Frontal cortex (tissue), 4 donors: Measurements from ENCODE around the gene CPM. TPM values are rescaled to one million over a fixed set of nuclear protein-coding genes. Genes with fewer than 3 reads are reported as not detected.
"Not testable (repeated sequence)": the region's sequence is repeated elsewhere in the genome, so short reads cannot be mapped to it uniquely, and the experiment has no call there.

Experiments used
- DNase-seq, 2 donors: peaks; one replicate each; pipeline ENCODE4 v3.0.0; 2012; ENCODE audit warnings: low spot score in 2 of 2
- FAIRE-seq: peaks from 2 replicates; lab custom pipeline; 2012; peaks lifted over from hg19 to GRCh38; lab: Jason Lieb, UNC
- total RNA-seq: library from RNA; depleted of rRNA; stranded (reverse); fragments of >200 nt; gene quantifications from one replicate; pipeline ENCODE4 v1.2.3, GENCODE V29; 2014
- donor health status: control.
- donor health status: control.
- donor health status: control.

Gene CPM
- total RNA-seq, 1 donor from 2014 or later = 2.9 TPM

DNA sequence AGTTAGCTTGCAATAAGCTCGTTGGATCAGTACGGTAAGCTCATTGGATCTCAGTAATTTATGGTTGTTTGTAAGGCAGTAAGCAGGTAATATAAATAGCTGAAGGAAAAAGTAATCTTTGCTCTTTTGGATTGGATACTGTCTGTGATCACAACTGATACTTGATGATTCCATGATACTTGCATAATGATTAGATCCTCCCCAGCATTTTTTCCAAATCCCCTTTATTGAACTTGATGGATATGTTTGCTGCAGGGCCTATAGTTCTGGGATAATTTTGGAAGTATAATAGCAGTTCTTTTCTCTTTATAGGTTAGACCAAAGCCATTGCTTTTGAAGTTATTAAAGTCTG is 119.8 kb downstream of the CPM start:
- FAIRE-seq (no peak), DNase-seq (no peak)

DNA sequence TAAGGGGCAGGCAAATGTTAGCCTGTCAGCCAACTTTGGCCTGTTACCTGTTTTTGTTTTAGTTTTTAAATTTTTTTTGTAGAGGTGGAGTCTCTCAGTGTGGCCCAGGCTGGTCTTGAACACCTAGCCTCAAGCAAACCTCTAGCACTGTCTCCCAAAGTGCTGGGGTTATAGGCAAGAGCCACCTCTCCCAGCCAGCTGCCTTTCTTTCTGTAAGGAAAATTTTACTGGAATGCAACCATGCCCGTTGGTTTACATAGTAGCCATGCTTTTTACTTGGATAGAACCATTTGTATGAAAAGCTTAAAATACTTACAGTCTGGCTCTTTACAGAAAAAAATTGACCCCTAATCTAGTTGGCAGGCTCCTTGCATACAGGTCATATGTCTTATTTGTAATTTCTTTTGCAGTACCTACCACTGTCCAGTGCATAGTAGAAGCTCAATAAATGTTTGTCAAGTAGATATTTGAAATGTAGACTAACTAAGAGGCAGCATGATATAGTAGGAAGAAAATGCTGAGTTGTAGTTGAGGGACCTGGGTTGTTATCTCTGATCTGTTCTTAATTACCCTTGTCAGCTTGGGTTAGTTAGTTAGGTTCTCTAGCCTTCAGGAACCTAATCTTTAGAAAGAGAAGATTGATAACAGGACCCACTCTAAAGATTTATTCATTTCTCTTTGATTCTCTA is 120.3 kb downstream of the CPM start:
- DNase-seq (no peak), FAIRE-seq (no peak)

DNA sequence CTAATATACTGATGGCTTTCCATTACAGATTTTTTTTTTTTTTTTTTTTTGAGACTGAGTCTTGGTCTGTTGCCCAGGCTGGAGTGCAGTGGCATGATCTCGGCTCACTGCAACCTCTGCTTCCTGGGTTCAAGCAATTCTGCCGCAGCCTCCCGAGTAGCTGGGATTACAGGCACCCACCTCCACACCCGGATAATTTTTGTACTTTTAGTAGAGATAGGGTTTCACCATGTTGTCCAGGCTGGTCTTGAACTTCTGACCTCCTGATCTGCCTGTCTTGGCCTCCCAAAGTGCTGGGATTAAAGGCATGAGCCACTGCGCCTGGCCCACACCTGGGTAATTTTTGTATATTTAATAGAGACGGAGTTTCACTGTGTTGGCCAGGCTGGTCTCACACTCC is 121.4 kb downstream of the CPM start:
- DNase-seq, FAIRE-seq: not testable (repeated sequence)

DNA sequence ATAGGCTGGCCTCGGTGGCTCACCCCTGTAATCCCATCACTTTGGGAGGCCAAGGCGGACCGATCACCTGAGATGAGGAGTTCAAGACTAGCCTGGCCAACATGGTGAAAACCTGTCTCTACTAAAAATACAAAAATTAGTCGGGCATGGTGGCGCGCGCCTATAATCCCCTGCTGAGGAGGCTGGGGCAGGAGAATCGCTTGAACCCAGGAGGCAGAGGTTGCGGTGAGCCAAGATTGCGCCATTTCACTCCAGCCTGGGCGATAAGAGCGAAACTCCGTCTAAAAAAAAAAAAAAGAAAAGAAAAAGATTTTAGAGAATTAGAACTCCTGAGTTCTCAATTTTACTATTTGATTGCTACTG is 123.0 kb downstream of the CPM start:
- not testable (repeated sequence) for FAIRE-seq, DNase-seq

DNA sequence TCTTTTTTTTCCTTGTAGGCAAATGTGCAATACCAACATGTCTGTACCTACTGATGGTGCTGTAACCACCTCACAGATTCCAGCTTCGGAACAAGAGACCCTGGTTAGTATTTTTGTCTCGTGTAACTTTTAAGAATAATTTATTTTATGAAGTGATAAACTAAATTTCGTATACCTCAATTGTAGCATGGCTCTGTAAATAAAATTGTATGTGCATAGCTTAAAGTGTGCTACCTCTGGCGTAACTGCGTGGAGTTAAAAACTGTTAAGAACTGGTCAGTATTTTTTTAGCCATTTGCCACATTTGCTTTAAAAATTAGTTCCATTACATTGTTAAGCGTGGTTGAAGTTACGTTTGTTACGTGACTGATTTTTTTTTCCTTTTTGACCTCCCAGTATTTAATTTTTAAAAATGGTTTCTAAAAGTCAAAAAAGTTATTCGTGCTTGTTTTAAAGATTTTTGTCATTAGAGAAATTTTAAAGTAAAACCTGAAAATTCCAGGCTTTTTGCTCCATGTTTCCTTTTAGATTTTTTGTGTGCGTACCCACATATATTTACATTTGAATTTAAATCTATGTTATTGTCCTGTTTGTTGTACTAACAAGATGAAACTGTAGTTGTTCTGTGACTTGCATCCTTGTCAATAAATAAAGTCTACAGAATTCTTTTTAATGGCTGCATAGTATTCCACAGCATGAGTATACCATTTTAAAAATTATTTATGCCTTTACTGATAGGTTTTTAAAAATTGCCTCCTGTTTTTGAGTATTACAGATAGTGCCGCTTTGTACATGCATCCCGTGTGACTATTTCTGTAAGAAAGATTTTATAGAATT is 123.6 kb downstream of the CPM start:
- FAIRE-seq (no peak), DNase-seq (no peak)

DNA sequence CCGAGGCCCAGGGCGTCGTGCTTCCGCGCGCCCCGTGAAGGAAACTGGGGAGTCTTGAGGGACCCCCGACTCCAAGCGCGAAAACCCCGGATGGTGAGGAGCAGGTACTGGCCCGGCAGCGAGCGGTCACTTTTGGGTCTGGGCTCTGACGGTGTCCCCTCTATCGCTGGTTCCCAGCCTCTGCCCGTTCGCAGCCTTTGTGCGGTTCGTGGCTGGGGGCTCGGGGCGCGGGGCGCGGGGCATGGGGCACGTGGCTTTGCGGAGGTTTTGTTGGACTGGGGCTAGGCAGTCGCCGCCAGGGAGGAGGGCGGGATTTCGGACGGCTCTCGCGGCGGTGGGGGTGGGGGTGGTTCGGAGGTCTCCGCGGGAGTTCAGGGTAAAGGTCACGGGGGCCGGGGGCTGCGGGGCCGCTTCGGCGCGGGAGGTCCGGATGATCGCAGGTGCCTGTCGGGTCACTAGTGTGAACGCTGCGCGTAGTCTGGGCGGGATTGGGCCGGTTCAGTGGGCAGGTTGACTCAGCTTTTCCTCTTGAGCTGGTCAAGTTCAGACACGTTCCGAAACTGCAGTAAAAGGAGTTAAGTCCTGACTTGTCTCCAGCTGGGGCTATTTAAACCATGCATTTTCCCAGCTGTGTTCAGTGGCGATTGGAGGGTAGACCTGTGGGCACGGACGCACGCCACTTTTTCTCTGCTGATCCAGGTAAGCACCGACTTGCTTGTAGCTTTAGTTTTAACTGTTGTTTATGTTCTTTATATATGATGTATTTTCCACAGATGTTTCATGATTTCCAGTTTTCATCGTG is 124.4 kb downstream of the CPM start:
- FAIRE-seq (no peak), DNase-seq (peak; percentile 57 to 61)

DNA sequence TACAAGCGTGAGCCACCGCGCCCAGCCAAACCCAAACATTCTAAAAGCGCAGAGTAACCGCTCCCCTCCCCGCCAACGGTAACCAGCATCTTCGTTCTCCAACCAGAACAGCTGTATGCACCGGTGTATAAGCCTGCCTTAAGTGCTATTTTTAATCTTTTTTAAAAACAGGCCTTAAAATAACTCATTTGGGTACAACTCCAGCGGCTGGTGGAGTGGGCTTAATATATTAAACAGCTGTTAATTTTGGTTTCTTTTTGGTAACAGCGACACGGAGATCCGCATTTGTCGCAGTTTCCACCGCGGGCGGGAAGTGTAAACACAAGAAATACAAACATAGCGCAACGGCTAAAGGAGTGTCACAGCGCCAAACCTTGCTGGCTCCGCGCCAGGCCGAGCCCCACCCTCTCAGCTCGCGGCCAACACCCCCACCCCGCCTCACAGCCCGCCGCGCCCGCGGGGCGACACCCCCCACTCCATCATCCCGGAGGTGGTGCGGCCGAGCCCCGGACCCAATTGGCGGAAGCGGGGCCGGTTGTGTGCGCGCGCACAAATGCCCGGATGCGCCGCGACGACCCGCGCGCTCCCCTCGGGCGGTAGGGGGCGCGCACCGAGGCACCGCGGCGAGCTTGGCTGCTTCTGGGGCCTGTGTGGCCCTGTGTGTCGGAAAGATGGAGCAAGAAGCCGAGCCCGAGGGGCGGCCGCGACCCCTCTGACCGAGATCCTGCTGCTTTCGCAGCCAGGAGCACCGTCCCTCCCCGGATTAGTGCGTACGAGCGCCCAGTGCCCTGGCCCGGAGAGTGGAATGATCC is 125.2 kb downstream of the CPM start, which contains the start of gene MDM2:
Gene MDM2 (plus strand): TSS at position 602 of the 812 bp plus-strand sequence. CDS start 301 bp downstream, outside the sequence.
- DNase-seq (peak; percentile 93 to 95), FAIRE-seq (no peak)

DNA sequence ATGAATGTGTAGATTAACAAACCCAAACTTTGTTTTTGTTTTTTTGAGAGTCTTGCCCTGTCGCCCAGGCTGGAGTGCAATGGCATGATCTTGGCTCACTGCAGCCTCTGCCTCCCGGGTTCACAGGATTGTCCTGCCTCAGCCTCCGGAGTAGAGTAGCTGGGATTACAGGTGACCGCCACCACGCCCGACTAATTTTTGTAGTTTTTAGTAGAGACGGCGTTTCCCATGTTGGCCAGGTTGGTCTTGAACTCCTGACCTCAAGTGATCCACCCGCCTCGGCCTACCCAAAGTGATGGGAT is 125.7 kb downstream of the CPM start:
- not testable (repeated sequence) for FAIRE-seq, DNase-seq

DNA sequence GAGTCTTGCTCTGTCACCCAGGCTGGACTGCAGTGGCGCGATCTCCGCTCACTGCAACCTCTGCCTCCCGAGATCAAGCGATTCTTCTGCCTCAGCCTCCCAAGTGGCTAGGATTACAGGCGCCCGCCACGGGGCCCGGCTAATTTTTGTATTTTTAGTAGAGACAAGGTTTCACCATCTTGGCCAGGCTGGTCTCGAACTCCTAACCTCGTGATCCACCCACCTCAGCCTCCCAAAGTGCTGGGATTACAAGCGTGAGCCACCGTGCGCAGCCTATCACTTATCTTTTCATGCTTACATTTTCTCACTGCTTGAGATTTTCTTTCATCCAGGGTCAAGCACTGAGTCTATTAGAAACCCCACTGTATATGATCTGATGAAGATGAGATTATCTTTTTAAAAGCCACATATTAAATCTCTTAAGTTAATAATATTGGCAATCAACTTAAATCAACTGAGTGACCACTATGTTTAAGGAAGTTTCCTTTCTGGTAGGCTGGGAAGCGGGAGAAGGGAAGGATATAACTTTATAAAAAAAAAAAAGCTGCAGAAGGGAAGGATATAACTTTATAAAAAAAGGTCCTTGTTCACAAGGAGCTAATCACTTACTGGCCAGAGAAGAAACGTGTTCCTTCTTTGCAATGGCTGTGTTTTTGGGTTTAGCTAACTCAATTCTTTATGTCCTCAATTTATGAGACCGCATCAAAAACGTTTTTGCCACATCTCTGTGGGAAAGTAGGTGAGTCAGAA is 126.3 kb downstream of the CPM start:
- FAIRE-seq (no peak), DNase-seq (no peak)

DNA sequence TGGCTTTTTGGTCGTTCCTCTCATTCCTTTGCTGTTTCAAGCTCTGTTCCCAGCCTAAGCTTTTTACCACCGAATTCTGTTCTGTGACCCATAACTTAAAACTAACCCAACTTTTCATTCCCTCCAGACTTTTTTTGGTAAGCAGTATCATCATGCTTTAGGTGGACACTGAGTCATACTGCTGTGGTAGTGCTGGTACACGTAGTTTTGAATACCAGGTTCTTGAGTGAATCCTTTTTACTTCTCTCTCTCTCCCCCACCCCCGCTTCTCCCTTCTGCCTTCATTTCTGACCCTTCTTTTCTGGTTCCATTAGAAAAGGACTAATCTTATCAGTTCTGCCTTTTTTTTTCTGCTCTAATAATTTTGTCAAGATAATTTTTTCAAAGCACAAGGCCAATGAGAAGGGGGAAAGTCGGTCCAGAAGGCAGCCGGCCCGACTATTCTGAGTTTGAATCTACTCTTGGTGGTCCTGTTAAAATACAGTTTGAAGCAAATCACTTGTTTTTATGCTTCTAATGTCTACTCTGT is 127.3 kb downstream of the CPM start:
- FAIRE-seq (no peak), DNase-seq (no peak)

DNA sequence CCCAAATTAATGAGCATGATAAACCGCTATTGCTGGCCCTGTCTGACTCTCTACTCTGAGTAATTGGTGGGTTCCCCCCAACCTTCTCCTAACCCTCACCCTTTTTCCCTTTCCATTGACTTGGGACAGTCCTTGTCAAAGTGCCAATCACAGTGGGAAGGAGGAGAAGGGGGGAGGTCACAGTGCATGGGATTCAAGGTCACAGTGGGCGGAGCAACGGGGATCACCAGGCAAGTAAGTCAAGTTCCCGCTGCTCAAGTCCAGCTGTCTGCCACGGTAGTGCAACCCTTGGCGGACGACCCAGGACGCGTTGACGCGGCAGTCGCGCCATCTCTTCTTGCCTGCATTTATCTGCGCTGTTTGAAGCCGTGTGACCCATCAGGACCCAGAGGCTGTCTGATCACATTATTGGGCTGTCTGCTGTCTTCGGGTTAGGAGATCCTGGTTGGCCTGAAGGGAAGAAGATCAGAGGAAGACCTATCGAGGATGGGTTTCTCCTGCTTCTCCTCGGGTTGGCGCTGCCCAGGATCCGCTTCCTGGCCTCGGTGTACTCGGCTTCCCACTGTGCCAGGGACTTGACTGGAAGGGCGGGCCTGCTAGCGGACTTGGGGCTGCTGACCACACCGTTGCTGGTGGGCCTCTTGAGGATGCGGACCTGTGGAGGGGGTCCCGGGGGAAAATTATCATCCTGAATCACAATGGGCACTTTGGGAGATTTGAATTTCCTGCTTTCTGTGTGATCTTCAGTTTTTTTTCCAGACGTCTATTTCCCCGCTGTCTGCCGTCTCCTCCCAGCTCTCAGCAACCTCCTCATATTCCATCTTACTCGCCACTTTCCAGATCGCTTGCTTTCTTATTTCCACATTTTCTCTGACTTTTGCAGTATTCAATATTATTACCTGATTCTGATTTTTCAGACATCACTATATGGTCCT is 128.0 kb downstream of the CPM start:
- DNase-seq (no peak), FAIRE-seq (no peak)

DNA sequence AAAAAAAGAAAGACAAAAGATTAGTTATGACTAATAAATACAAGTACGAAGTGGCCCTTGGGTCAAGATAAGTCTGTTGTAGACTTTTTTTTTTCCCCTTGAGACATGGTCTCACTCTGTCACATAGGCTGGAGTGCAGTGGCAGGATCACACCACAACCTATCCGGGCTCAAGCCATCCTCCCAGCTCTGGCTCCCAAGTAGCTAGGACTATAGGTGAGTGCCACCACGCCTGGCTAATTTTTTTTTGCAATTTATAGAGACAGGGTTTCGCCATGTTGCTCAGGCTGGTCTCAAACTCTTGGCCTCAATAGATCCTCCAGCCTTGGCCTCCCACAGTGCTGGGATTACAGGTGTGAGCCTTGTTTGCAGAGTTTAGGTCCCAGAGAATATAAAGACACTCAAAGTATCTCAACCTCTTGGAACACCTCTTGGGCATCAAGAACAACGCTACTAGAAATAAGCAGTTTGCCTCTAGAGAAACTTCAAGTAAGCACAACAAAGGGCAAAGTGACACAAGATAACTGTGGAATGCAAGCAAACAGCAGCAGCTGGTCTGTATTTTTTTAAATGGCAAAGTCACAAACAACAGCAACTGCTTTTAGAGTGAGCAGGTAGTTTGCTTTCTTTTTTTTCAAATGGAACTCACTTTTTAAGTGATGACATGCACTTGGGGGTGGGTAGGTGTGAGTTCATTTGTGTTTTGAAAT is 128.9 kb downstream of the CPM start:
- FAIRE-seq (no peak), DNase-seq (no peak)

DNA sequence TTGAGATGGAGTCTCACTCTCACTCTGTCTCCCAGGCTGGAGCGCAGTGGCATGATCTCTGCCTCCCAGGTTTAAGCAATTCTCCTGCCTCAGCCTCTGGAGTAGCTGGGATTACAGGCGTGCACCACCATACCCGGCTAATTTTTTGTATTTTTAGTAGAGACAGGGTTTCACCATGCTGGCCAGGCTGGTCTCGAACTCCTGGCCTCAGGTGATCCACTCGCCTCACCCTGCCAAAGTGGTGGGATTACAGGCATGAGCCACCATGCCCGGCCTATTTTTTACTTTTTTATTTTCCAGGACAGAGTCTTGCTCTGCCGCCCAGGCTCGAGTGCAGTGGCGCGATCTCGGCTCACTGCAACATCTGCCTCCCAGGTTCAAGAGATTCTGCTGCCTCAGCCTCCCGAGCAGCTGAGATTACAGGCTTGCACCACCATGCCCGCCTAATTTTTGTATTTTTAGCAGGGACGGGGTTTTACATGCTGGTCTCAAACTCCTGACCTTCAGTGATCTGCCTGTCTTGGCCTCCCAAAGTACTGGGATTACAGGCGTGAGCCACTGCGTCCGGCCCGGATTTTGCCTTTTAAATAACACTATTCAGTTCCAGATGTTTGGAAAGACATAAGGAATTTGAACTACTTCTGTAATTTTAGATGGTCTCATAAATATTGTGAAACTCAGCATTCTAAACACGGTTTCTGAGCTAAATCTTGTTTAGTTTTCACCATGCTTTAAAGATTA is 129.9 kb downstream of the CPM start:
- DNase-seq, FAIRE-seq: not testable (repeated sequence)

DNA sequence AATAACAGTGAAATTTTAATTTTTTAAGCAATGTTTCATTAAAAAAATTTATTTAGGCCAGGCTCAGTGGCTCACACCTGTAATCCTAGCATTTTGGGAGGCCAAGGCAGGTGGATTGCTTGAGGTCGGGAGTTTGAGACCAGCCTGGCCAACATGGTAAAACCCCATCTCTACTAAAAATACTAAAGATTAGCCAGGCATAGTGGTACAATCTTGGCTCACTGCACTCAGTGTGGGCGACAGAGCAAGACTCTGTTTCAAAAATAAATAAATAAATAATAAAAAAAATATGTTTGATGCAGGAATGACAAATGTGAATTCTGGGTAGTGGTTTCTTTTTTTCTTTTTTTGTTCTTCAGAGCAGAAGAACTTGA is 130.6 kb downstream of the CPM start:
- not testable (repeated sequence) for DNase-seq, FAIRE-seq
